DMS79 treated with DMSO at 0.1 percent for 48 hours (cell line): ENCODE measurements around the gene CD38.
"Not testable (repeated sequence)": the region's sequence is repeated elsewhere in the genome, so short reads cannot be mapped to it uniquely, and the experiment has no call there.

Source experiments
- DNase-seq: peaks from one replicate; lab custom pipeline; 2025; lab: John Stamatoyannopoulos, UW

CD38 gene

DNA sequence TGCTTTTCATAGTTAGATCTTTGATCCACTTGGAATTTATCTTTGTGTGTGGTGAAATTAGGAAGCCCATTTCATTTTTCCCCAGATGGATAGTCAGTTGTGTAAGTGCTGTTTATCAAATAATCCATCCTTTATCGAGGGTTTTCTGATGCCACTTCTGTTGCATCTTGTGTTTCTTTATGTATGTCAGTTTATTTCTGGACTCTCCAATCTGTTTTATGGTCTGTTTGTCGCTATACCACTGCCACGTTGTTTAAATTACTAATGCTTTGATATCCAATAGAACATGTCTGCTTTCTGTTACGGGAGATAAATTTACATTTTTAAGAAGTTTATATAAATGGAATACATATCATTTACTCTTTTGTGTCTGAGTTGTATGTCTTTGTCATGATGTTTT, 21.0 kb downstream of the CD38 start:
- DNase-seq = no peak

DNA sequence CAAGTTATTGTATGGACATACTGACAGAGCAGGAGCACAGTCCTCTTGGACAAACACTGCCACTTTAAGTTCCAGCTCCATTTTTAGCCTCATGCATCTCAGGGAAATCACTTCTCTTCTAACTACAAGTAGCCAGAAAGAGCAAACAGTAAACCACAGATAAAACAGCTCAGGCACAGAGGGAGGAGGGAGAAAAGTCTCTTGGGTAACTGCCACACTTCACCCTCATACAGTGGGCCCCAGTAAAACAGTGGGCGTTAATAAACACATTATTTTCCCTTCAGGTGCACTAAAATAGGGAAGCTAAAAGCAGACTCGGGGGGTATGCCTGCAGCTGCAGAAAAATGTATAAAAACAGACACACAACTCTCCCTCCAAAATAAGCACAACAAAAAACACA, 21.6 kb downstream of the CD38 start:
- DNase-seq = no peak

DNA sequence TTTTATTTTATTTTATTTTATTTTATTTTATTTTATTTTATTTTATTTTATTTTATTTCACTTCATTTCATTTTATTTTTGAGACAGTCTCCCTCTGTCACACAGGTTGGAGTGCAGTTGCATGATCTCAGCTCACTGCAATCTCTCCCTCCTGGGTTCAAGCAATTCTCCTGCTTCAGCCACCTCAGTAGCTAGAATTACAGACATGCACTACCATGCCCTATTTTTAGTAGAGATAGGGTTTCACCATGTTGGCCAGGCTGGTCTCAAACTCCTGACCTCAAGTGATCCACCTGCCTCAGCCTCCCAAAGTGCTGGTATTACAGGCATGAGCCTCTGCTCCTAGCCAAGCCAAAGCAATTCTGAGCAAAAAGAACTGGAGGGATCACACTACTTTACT, 24.4 kb downstream of the CD38 start:
- DNase-seq = not testable (repeated sequence)

DNA sequence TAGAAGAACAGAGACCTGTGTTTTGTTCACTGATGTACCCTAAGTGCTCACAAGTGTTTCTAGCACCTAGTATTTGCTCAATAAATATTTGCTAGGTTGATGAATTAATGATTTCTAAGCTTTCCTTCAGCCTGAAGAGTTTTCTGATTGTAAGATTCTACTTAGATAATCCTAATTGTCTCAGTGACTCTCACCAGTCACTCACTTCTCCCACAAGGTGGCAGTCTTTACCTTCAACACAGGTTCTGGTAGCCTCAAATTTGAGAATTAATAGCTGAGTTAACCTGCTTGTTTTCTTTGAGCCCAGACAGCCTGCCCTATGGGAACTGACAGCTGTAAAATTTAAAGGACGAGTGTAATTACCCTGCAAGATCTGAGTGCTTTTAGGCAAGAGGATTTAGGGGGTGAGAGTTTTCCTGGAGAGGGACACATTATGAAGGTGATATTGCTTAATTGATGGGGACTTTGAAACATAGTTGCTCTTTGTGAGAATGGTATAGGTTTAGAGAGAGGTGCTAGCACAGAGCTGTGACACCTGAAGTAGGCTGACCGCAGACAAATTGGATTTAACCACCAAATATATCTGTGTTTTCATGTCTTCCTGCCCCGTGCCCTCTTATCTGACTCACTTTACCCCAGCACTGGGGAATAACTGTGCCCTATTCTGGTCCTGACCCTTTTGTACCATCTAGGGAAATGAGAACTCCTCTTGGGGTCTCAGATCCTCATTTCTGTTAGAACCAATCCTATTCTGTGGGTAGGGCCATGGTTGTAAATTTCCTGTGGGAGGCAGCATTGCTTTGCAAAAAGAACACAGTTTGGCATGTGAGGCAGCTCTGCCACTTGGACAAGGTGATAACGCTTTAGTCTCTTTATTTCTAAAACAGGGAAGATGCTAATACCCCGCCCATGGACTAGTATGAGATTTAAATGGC, 27.7 kb downstream of the CD38 start:
- peak; percentile 22 for DNase-seq

DNA sequence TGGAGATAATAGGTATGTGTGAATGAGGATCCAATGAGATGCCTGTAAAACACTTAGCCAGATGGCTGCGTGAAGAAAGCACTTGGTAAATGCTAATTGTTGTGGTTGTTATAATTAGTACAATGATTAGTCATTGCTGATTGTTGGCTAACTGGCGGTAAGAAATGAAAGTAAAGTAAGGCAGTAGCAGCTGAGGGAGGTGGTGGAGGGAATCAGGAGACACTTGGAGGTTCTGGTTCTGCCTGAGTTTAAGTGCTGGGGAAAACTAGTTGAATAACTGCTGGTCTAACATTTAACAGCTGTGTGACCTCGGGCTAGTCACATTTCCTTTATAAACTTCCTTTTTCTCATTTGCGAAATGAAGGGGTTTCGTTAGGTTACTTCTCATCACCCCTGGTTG, 30.9 kb downstream of the CD38 start:
- no peak for DNase-seq

DNA sequence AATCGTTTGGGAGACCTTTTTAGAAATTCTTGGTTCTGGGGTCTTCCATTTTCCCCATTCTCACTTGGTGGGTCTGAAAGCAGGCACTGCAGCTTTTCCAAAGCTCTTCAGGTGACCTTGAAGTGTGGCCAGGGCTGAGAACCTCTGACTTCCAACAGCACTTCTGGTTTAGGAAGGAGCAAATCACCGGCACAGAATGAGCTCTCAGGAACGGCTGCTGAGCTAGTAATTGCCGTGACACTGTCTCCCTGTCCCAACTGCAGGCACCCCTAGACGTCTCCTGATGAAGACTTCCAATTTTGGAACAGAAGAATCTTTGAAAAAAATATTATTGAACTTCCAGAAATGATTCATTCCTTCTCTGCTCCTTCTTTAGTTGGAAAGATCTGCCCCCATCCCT, 31.3 kb downstream of the CD38 start:
- no peak for DNase-seq

DNA sequence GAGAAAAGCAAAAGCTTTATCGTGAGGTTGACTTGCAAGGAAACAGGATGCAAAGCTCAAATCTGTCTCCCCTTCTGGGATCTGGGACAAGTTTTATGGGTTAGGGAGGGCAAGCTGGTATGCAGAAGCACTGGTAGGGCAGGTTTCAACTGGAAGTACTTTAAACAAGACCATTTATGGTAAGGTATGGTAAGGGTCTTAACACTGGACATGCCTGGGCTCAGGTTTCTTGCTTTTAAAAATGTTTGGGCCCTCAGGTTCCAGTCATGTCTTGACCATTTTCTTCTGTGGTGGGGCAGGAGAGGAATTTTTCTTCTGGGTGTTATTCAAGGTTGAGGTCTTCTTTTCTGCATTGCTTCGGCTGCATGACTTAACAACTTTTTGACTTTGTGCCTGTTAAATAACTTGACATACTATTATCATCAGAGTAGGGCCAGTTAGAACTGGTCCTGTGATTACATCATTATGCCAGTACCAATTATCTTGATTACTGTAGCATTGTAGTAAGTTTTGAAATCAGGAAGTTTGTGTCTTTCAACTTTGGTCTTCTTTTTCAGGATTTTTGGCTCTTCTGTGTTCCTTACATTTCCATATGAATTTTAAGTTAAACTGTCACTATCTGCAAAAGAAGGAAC, 33.7 kb downstream of the CD38 start:
- no peak for DNase-seq

DNA sequence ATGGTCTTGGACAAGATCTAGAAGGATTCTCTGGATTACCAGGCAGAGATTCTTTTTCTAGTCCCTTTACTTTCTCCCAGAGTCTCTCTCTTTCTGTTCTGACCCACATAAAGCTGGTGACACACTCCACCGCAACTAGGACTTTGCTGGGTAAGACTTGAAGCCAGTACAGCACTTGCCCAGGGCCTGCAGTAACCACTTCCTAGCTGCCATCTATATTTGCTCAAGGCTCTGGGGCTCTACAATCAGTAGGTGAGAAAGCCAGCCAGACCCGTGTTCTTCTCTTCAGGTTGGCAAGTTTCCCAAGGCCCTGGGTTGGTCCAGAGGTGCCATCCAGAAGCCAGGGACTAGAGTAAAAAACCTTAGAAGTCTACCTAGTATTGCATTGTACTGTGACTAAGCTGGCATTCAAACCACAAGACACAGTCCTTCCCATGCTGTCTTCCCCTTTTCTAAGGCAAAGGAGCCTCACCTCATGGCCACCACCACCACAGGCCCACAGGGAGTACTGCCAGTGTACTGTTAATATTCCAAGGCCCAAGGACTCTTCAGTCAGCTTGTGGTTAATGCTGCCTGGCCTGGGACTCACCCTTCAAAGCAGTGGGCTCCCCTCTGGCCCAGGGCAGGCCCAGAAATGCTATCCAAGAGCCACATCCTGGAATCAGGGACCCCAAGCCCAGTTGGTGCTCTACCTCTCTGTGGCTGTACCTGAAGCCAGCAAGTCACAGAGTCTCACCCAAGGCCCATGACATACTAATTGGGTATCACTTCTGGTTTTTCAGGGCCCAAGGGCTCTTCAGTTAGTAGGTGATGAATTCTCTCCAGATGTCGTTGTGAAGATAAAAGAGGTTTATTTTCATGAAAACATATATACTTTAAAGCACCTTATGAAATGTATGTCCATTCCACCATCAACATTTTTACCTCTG, 54.7 kb downstream of the CD38 start:
- DNase-seq = no peak

DNA sequence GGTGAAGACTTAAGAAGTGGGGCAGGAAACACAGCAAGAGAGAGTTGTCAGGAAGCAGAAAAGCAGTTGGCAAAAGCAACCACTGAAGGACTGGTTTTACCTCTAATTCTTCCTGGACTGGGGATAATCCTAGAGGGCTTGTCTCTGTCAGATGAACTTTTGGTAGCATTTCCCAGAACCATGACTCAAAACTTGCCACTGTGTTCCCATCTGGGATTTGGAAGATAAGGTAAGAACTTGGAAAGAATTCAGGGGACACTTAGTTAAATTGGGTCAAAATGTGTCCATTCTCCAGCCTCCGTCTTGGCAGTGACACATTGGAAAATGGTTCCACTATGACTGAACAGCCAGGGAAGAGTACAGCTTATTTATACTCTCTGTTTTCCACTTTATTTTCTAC, 55.7 kb downstream of the CD38 start:
- DNase-seq = no peak

DNA sequence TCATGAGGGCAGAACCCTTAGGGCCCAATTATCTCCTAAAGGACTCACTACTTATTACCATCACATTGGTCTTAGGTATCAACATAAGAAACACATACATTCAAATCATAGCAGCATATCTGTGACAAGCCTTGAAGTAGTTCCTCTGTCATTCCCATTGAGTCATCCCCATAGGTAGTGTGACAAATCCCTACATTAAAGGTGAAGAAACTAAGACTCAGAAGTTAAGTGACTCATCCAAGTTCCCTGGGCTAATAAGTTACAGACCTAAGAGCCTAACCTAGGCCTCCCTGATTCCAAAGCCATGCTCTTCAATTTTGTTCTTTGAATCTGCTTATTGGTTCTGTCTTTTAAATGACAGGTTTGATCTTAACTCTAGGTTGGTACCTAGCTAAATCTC, 58.2 kb downstream of the CD38 start:
- no peak for DNase-seq

DNA sequence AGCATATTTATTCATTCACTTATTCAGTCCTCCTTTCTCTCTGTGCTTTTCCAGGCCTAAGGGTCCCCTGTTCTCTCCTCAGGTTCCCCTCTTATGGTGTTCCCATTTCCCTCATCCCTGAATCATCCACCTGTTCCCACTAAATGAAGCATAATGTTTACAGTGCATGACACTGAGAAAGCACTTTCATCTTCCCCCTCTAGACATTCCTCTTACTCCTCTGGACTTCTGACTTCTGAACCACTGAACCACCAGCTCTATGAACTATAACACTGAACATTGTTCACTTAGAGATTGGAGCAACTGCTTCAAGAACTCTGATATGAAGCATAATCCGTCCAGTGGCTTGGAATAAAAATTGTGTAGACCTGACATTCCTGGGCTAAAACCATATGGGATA, 59.5 kb downstream of the CD38 start:
- no peak for DNase-seq

DNA sequence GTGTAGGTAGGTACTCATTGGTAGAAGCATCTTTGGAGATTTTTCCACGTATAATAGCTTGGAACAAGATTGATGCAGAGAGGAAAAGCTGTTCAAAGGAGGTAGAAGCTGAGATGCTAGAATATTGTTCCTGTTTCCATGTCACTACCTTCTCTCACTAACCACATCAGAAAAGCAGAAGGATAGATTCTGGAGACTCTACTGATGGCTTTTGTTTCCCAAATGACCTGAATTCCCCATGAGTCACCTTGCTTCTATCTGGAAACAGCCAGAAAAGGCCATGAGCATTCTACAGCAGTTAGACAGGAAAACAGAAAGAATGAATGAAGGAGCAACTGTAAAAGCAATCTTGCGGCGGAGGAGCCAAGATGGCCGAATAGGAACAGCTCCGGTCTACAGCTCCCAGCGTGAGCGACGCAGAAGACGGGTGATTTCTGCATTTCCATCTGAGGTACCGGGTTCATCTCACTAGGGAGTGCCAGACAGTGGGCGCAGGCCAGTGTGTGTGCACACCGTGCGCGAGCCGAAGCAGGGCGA, 63.1 kb downstream of the CD38 start:
- DNase-seq = not testable (repeated sequence)

DNA sequence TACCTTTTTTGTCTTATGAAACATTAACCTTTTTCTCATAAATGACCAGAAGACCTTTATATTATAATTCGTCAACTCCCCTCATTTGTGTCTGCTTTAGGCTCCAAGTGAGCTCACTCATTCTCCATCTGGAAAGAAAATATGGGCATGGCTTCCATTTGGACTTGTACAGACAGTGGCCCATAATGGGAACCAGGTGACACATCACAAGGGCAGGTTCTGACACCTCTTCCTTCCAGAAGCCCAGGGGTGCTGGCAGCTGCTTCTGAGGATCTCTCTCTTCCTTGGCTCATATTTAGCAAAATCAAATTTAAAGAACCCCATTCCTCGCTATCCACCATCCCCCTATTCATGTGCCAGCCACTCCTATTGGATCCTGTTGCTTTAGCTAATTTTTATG, 69.6 kb downstream of the CD38 start:
- no peak for DNase-seq

DNA sequence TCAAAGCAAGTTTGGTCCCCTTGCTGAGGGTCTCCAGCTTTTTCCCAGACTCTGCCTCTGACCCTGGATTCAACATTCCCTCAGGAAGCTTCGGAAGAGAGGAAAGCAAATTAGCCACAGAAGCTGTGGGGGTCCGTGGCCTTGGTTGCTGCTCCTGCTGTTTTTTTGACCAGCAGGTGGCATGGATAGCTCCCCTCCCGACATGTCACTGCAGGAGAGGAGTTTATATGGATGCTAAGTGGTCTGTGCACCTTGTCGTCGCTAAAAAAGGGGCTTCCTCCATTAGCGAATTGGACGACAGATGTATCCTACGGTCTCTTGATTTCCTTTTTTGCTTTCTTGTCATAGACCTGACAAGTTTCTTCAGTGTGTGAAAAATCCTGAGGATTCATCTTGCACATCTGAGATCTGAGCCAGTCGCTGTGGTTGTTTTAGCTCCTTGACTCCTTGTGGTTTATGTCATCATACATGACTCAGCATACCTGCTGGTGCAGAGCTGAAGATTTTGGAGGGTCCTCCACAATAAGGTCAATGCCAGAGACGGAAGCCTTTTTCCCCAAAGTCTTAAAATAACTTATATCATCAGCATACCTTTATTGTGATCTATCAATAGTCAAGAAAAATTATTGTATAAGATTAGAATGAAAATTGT, 70.2 kb downstream of the CD38 start:
- peak; percentile 3 for DNase-seq

DNA sequence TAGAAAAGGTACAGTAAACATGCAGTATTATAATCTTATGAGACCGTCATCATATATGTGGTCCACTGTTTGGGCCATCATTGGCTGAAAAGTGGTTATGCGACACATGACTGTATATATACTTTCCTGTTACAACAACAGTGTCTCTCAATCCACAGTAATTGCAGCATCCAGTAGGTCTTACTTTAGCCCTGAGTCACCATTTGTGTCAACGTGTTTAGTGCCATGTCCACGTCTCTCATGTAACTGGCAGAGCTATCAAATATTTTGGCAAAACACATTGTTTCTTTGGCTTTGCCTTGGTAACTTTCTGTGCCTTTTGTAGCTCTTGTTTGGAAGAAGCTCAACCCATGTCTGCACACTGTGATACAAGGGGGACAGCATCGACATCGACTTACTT, 73.8 kb downstream of the CD38 start:
- DNase-seq = no peak

DNA sequence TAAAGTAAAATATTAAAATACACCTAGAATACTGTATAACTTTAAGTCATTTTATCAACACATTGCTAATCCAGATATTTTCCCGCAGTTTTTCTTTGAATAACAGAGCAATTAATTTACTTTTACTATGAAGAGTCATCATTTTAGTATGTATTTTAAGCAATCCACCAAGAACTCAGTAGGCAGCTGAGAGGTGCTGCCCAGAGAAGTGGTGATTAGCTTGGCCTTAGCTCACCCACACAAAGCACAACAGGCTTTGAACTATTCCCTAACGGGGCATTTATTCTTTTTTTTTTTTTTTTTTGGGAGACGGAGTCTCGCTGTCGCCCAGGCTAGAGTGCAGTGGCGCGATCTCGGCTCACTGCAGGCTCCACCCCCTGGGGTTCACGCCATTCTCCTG, 74.4 kb downstream of the CD38 start:
- no peak for DNase-seq

DNA sequence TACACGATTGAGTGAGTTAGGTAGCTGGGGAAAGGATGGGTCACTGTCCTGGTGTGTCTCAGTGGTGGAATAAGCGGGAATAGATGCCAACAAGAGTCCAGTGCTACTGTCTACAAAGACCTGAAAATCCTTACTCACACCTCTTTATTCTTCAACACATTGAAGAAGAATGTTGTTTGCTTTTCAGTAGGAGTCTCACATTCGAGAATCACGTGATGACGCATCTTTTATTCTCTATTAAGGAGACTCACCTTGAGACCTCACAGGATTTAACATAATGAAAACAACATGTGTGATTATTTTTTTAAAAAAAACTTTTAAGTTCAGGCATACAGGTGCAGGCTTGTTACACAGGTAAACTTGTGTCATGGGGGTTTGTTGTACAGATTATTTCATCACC, 75.2 kb downstream of the CD38 start:
- DNase-seq = no peak

DNA sequence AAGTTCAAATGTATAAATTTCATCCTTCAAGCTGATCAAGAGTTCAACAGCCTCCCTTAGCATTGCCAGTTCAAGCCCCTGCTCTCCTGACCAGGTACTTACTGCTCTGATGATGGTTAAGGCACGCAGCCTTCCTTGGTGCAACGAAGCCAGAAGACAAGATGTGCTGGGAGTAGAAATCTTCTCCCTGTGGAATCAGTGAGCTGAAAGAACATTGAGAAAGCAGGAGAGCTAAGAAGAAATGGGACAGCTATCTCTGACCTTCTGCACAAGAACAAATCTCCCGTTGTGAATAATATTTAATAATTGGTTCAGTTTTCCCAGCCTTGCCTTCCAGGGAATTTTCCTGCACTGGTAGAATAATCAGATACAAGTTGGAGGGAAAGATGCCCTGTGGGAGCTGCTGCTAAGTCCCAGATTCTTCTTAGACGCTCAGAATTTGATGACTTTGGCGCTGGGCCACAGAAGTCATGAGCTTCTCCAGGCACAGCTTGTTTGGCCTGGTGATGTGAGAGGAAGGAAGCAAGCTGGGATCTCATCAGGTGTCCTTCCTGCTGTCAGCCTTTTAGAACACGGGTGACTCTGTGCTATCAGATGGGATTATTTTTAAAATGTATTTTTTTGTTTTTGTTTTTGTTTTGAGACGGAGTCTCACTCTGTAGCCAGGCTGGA, 77.8 kb downstream of the CD38 start:
- DNase-seq = no peak

DNA sequence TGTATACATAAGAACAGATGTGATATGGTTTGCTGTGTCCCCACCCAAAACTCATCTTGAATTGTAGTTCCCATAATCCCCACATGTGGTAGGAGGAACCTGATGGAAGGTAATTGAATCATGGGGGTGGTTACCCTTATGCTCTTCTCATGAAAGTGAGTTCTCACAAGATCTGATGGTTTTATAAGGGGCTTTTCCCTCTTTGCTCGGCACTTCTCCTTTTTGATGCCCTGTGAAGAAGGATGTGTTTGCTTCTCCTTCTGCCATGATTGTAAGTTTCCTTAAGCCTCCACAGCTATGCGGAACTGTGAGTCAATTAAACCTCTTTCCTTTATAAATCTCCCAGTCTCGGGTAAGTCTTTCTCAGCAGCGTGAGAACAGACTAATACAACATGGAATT, 83.1 kb downstream of the CD38 start:
- DNase-seq = not testable (repeated sequence)

DNA sequence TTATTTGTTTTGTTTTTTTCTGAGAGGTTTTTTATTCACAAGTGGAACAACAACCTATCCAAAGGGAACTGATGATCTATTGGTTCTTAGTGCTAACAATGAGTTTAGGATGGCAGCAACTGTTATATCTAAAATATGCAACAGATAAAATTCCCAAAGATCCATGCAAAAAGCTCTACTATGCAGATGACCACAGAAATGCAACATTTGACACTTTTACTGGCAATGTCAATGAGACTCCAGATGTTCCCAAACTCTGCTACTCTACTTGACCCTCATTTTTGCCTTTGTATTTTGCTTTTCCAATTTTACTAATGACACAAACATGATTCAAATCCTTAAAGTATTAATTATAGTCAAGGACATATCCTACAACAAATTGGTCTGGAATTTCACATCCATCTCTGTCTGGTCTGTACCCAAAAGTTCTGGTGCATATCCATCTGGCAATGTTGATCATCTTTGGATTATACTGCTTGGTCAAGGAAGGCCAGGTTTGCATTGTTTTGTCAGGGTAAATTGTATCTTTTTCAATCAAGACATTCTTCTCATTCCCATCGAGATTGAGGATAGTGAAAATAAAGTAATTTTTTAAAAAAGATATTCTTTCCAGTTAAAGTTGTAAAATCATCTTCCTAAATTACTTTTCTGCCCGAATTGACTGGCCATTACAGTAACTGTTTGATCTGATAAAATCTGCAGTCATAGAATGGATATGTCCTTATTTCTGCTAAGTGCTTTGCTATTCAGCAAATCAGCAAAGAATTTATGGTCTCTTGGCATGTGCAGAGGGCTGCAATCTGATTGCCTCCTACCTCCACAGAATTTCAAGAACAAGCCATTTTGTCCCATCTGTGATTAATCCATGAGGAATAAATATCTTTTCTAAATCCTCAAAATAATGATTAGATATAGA, 86.8 kb downstream of the CD38 start:
- DNase-seq = no peak
